ENCODE results near the gene TBC1D3B.
"Not testable (repeated sequence)": the region's sequence is repeated elsewhere in the genome, so short reads cannot be mapped to it uniquely, and the experiment has no call there.

The TBC1D3B gene

GRCh38 chr17:36201102-36201501, 24.7 kb upstream of the TBC1D3B start:
- not testable (repeated sequence) for DNase-seq (ENCODE audit: low read depth)

- no peak for DNase-seq (ENCODE audit: low read depth)
Observed at GRCh38 chr17:36198831-36199465, 22.5 kb upstream of the TBC1D3B start.

GRCh38 chr17:36197387-36197703, 20.9 kb upstream of the TBC1D3B start:
- DNase-seq (ENCODE audit: low read depth): no peak

GRCh38 chr17:36196131-36196486, 19.7 kb upstream of the TBC1D3B start:
- DNase-seq (ENCODE audit: low read depth): no peak

GRCh38 chr17:36195434-36196130, 19.1 kb upstream of the TBC1D3B start:
- DNase-seq (ENCODE audit: low read depth): no peak

- not testable (repeated sequence) for DNase-seq (ENCODE audit: low read depth)
Observed at GRCh38 chr17:36194832-36195433, 18.5 kb upstream of the TBC1D3B start.

GRCh38 chr17:36194147-36194831, 17.9 kb upstream of the TBC1D3B start:
- not testable (repeated sequence) for DNase-seq (ENCODE audit: low read depth)

- DNase-seq (ENCODE audit: low read depth): no peak
Observed at GRCh38 chr17:36193216-36193775, 16.9 kb upstream of the TBC1D3B start.

- not testable (repeated sequence) for DNase-seq (ENCODE audit: low read depth)
Observed at GRCh38 chr17:36190549-36191330, 14.3 kb upstream of the TBC1D3B start.

GRCh38 chr17:36189993-36190392, 13.6 kb upstream of the TBC1D3B start:
- not testable (repeated sequence) for DNase-seq (ENCODE audit: low read depth)

GRCh38 chr17:36188891-36189306, 12.5 kb upstream of the TBC1D3B start:
- DNase-seq (ENCODE audit: low read depth): peak; percentile 58

- not testable (repeated sequence) for DNase-seq (ENCODE audit: low read depth)
Observed at GRCh38 chr17:36187943-36188665, 11.7 kb upstream of the TBC1D3B start.

GRCh38 chr17:36186810-36187763, 10.7 kb upstream of the TBC1D3B start:
- not testable (repeated sequence) for DNase-seq (ENCODE audit: low read depth)

- no peak for DNase-seq (ENCODE audit: low read depth)
Observed at GRCh38 chr17:36185416-36185815, 9.0 kb upstream of the TBC1D3B start.

- no peak for DNase-seq (ENCODE audit: low read depth)
Observed at GRCh38 chr17:36184023-36184765, 7.8 kb upstream of the TBC1D3B start.

GRCh38 chr17:36183001-36183971, 6.8 kb upstream of the TBC1D3B start:
- no peak for DNase-seq (ENCODE audit: low read depth)

GRCh38 chr17:36182176-36183000, 6.0 kb upstream of the TBC1D3B start:
- DNase-seq (ENCODE audit: low read depth): no peak

All from activated gamma-delta T cell treated with anti-CD3 and anti-CD28 coated beads, Interleukin-2, amount 50 U/mL, for 16 hours (primary cell).